ENCODE data around the gene HERPUD2.

The HERPUD2 gene, protein sequence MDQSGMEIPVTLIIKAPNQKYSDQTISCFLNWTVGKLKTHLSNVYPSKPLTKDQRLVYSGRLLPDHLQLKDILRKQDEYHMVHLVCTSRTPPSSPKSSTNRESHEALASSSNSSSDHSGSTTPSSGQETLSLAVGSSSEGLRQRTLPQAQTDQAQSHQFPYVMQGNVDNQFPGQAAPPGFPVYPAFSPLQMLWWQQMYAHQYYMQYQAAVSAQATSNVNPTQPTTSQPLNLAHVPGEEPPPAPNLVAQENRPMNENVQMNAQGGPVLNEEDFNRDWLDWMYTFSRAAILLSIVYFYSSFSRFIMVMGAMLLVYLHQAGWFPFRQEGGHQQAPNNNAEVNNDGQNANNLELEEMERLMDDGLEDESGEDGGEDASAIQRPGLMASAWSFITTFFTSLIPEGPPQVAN

DNA sequence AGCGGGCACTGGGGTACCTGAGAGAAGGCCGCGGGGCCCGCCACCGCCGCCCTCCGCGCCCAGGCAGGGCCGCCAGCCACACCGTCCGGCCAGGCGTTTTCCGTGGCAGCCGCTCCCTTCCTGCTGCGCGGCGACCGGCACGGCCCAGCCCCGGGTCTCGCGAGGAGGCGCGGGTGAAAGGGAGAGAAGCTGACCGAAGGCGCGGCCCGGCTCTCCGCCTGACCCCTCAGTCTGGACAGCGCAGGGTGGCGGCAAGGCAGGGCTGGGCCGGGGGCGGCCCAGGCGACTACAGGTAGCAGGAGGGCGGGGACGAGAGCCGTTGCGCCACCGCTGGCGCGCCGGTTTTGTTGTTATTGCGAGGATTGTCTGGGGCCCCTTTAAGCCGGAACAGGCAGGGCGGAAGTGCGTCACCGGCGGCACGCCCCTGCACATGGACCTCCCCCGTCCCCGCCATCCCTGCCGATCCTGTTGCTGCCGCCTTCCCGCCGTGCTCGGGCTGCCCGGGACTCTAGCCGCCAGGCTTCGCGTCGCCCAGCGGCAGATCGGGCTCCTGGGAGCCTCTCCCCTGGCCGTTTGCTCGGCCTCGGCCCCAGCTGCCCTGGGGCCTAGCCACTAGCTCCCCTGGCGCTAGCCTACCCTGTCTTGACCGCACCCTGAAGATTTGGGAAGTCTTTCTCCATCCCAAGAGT, at the start of gene HERPUD2:
HERPUD2 (minus strand) TSS at position 352 of the 689 bp plus-strand sequence. CDS start 805 bp downstream, outside the sequence.
- Mint-ChIP-seq H3K9me3 (no peaks in the 10 kb centered on the region), H3K4me1 (peaks cover 34 to 63% of the 10 kb centered on the region in 2 donors), H3K27me3 (no peaks in the 10 kb centered on the region), H3K36me3 (peaks cover 27 to 28% of the 10 kb centered on the region in 2 donors), H3K4me3 (peak within 1 kb of the TSS; percentile 96 to 100), H3K27ac (peak within 1 kb of the TSS; percentile 98)
- DNase-seq (peak; percentile 86), ATAC-seq (replicated peaks) (peak; percentile 93 to 95)

DNA sequence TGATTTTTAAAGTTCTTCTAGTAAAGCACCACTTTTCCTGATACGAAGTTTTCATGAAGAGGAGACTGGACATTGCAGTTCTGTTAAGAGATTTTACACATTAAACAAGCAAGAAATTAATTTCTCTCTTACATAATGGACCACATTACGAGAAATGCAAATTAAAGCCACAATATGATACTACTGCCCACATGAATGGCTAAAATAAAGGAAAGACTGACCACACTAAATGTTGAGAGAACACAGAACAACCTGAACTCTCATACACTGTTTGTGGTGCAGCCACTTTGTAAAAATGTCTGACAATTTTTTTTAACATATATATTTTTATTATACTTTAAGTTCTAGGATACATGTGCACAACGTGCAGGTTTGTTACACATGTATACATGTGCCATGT, 44.0 kb upstream of the HERPUD2 start:
- Mint-ChIP-seq H3K27me3 (no peaks in the 10 kb centered on the region), H3K4me1 (peaks cover 10 to 19% of the 10 kb centered on the region in 2 donors), H3K27ac (no peak overlapping the region), H3K4me3 (no peak overlapping the region), H3K9me3 (peaks cover 0 to 13% of the 10 kb centered on the region in 2 donors), H3K36me3 (peaks cover 3 to 5% of the 10 kb centered on the region in 2 donors)
- DNase-seq, result no peak
- ATAC-seq (replicated peaks), result no peak

GRCh38 chr7:35736725-35737124, 41.8 kb upstream of the HERPUD2 start:
- peaks cover 26 to 41% of the 10 kb centered on the region in 2 donors for H3K4me1 Mint-ChIP-seq
- no peaks in the 10 kb centered on the region for H3K27me3 Mint-ChIP-seq
- H3K4me3 Mint-ChIP-seq, result no peak overlapping the region
- no peak for ATAC-seq (replicated peaks)
- DNase-seq, result no peak
- H3K9me3 Mint-ChIP-seq, result peaks cover 0 to 5% of the 10 kb centered on the region in 2 donors
- H3K36me3 Mint-ChIP-seq, result no peaks in the 10 kb centered on the region
- no peak overlapping the region for H3K27ac Mint-ChIP-seq

- peaks cover 0 to 4% of the 10 kb centered on the region in 2 donors for H3K9me3 Mint-ChIP-seq
- no peaks in the 10 kb centered on the region for H3K27me3 Mint-ChIP-seq
- no peak overlapping the region for H3K4me3 Mint-ChIP-seq
- DNase-seq, result no peak
- H3K27ac Mint-ChIP-seq, result no peak overlapping the region
- no peak for ATAC-seq (replicated peaks)
- peaks cover 32 to 53% of the 10 kb centered on the region in 2 donors for H3K4me1 Mint-ChIP-seq
- H3K36me3 Mint-ChIP-seq, result no peaks in the 10 kb centered on the region
Measured at GRCh38 chr7:35735396-35735795, 40.5 kb upstream of the HERPUD2 start.

- H3K27me3 Mint-ChIP-seq, result no peaks in the 10 kb centered on the region
- no peak for DNase-seq
Measured at GRCh38 chr7:35734001-35734483, 39.1 kb upstream of the HERPUD2 start.

DNA sequence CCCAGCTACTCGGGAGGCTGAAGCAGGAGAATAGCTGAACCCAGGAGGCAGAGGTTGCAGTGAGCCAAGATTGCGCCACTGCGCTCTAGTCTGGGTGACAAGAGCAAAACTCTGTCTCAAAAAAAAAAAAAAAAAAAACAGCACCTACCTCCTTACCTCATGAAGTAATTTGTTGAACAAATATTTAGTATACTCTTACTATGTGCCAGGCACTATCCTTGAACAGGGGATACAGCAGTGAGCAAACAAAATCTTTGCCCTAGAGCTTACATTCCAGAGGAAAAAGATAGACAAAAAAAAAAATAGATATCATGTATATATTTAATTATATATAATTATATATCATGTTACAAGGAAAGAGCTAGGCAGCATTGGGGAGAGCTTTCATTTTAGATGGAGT, 36.4 kb upstream of the HERPUD2 start:
- no peak for DNase-seq
- peaks cover 51 to 85% of the 10 kb centered on the region in 2 donors for H3K4me1 Mint-ChIP-seq
- H3K27ac Mint-ChIP-seq, result peak overlapping the region; percentile 99
- no peak for ATAC-seq (replicated peaks)
- peaks cover 9 to 12% of the 10 kb centered on the region in 2 donors for H3K36me3 Mint-ChIP-seq
- no peaks in the 10 kb centered on the region for H3K27me3 Mint-ChIP-seq
- peaks cover 0 to 3% of the 10 kb centered on the region in 2 donors for H3K9me3 Mint-ChIP-seq
- no peak overlapping the region for H3K4me3 Mint-ChIP-seq

More at GRCh38 chr7:35734001-35734483, 39.1 kb upstream of the HERPUD2 start:
- no peak overlapping the region for H3K4me3 Mint-ChIP-seq
- no peak for ATAC-seq (replicated peaks)
- no peaks in the 10 kb centered on the region for H3K36me3 Mint-ChIP-seq
- peaks cover 38 to 67% of the 10 kb centered on the region in 2 donors for H3K4me1 Mint-ChIP-seq
- H3K27ac Mint-ChIP-seq, result no peak overlapping the region
- H3K9me3 Mint-ChIP-seq, result peaks cover 0 to 2% of the 10 kb centered on the region in 2 donors

GRCh38 chr7:35729061-35729783, 34.3 kb upstream of the HERPUD2 start:
- H3K4me1 Mint-ChIP-seq, result peaks cover 54 to 98% of the 10 kb centered on the region in 2 donors

DNA sequence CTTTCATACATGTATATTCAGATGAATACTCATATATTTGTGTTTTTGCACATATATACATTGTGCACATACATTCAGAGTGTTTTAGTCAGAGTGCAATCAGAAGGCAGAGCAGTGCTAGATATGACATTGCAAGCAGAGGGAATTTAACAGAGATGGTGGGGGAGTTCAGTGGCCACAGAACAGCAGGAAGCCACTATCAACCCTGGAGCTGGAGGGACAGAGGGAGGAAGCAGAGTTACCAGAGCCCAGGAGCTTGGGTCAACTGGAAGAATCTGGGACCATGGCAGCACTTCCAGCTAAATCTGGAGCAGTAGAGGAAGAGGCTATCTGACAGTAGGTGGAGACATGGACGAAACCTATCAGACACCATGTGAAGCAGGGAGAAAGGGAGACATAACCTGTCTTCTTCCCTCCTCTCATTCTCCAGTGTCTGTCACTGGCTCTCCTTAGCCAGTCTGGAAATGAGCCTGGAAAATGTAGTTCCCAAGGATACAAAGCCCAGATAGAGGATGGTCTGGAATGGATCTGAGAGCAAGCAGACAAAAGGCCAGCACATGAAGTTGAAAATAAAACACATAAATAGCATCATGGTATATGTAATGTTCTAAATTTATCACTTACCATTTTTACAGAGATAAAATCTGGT, 33.6 kb upstream of the HERPUD2 start:
- peak overlapping the region; percentile 87 to 88 for H3K4me3 Mint-ChIP-seq

More at GRCh38 chr7:35729061-35729783, 34.3 kb upstream of the HERPUD2 start:
- ATAC-seq (replicated peaks) (peak; percentile 76 to 79), DNase-seq (peak; percentile 88)
- Mint-ChIP-seq H3K36me3 (peaks cover 9 to 19% of the 10 kb centered on the region in 2 donors), H3K9me3 (peaks cover 0 to 7% of the 10 kb centered on the region in 2 donors), H3K27me3 (no peaks in the 10 kb centered on the region), H3K4me3 (peak overlapping the region; percentile 87 to 88), H3K27ac (peak overlapping the region; percentile 99)

GRCh38 chr7:35727571-35727970, 32.6 kb upstream of the HERPUD2 start:
- peak overlapping the region; percentile 95 for H3K27ac Mint-ChIP-seq
- peaks cover 15 to 19% of the 10 kb centered on the region in 2 donors for H3K36me3 Mint-ChIP-seq
- H3K9me3 Mint-ChIP-seq, result peaks cover 8 to 11% of the 10 kb centered on the region in 2 donors
- DNase-seq (peak; percentile 81), ATAC-seq (replicated peaks) (peak; percentile 57 to 60)
- H3K4me1 Mint-ChIP-seq, result peaks cover 51 to 98% of the 10 kb centered on the region in 2 donors
- peak overlapping the region; percentile 76 to 88 for H3K4me3 Mint-ChIP-seq
- no peaks in the 10 kb centered on the region for H3K27me3 Mint-ChIP-seq

More for the DNA sequence above, 33.6 kb upstream of the HERPUD2 start:
- DNase-seq (no peak), ATAC-seq (replicated peaks) (no peak)
- H3K36me3 Mint-ChIP-seq, result peaks cover 9 to 19% of the 10 kb centered on the region in 2 donors
- H3K9me3 Mint-ChIP-seq, result peaks cover under 1 to 7% of the 10 kb centered on the region in 2 donors
- H3K27ac Mint-ChIP-seq, result peak overlapping the region; percentile 99
- no peaks in the 10 kb centered on the region for H3K27me3 Mint-ChIP-seq
- H3K4me1 Mint-ChIP-seq, result peaks cover 47 to 98% of the 10 kb centered on the region in 2 donors

DNA sequence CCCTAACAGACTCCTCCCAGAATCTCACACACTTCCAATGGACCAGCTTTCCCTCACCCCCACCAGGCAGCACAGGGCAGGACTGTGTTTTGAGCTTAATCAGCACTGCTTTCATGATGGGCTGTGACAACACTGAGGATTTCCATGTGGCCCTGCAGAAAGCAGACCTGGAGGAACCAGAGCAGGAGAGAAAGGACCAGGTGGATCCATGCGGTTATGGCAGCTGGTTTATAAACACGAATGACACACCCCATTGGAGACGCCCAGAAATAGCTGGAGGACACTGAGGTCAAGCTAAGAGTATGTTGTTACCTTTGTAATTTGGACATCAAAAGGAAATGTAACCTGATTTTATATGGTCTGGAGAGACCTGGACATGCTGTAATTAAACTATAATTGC, 31.7 kb upstream of the HERPUD2 start:
- peak overlapping the region; percentile 55 to 88 for H3K4me3 Mint-ChIP-seq
- peaks cover 8 to 11% of the 10 kb centered on the region in 2 donors for H3K9me3 Mint-ChIP-seq
- peaks cover 47 to 98% of the 10 kb centered on the region in 2 donors for H3K4me1 Mint-ChIP-seq
- DNase-seq (no peak), ATAC-seq (replicated peaks) (no peak)
- H3K27ac Mint-ChIP-seq, result peak overlapping the region; percentile 95
- H3K36me3 Mint-ChIP-seq, result peaks cover 16 to 19% of the 10 kb centered on the region in 2 donors
- no peaks in the 10 kb centered on the region for H3K27me3 Mint-ChIP-seq

DNA sequence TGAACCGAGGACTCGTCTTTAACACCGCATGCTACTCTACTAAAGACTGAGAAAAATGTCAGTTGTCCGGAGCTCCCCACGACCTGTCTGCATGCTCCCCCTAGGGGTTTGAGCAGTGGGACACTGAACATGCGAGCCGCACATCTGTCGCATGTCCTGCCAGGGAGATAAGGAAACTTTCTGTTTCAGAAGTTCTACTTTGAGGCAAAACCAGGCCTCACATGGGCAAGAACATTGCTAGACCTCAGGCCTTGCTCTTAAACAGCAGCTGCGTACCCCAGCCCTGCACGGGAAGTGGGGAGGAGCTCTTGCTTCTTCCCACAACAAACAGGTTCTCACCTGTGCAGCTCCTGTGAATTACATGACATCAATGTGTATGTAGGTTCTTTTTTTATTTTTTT, 30.3 kb upstream of the HERPUD2 start:
- ATAC-seq (replicated peaks) (no peak), DNase-seq (peak; percentile 44)
- H3K9me3 Mint-ChIP-seq, result peaks cover 8 to 11% of the 10 kb centered on the region in 2 donors
- H3K27ac Mint-ChIP-seq, result peak overlapping the region; percentile 97
- H3K4me1 Mint-ChIP-seq, result peaks cover 48 to 94% of the 10 kb centered on the region in 2 donors
- no peaks in the 10 kb centered on the region for H3K27me3 Mint-ChIP-seq
- H3K4me3 Mint-ChIP-seq, result peak overlapping the region; percentile 48 to 53
- H3K36me3 Mint-ChIP-seq, result peaks cover 16 to 19% of the 10 kb centered on the region in 2 donors

GRCh38 chr7:35723011-35723410, 28.1 kb upstream of the HERPUD2 start:
- peaks cover 13% of the 10 kb centered on the region in 2 donors for H3K36me3 Mint-ChIP-seq
- peak overlapping the region in 1 of 2 donors; percentile 54 for H3K4me3 Mint-ChIP-seq
- H3K27ac Mint-ChIP-seq, result peak overlapping the region; percentile 94
- peaks cover 8 to 11% of the 10 kb centered on the region in 2 donors for H3K9me3 Mint-ChIP-seq
- no peaks in the 10 kb centered on the region for H3K27me3 Mint-ChIP-seq
- H3K4me1 Mint-ChIP-seq, result peaks cover 43 to 84% of the 10 kb centered on the region in 2 donors
- ATAC-seq (replicated peaks), result no peak
- DNase-seq, result no peak
